SJSA1 (cell line): Measurements from ENCODE around the gene PAGR1. TPM values are rescaled to one million over a fixed set of nuclear protein-coding genes. Genes with fewer than 3 reads are reported as not detected.
"Not testable (repeated sequence)": the region's sequence is repeated elsewhere in the genome, so short reads cannot be mapped to it uniquely, and the experiment has no call there.

Source experiments
- DNase-seq, 2 experiments: peaks; one replicate each; pipeline ENCODE4 v3.0.0-alpha.2; 2015 to 2020; ENCODE audit warnings: low spot score in 2 of 2, low read depth in 1 of 2
- H3K27ac ChIP-seq: fragments of 250-450 bp; sonication (Bioruptor Pico); 2 replicates; pipeline ENCODE4 v1.5.1; 2020; ENCODE audit warnings: mild to moderate bottlenecking, moderate library complexity
- H3K27me3 ChIP-seq: fragments of 250-450 bp; sonication (Bioruptor Pico); replicated peaks from 2 replicates; pipeline ENCODE4 v1.5.1; 2020; ENCODE audit warnings: mild to moderate bottlenecking, moderate library complexity
- H3K36me3 ChIP-seq: fragments of 250-450 bp; sonication (Bioruptor Pico); 2 replicates; pipeline ENCODE4 v1.5.1; 2020; ENCODE audit warnings: mild to moderate bottlenecking
- H3K4me1 ChIP-seq: fragments of 250-450 bp; sonication (Bioruptor Pico); replicated peaks from 2 replicates; pipeline ENCODE4 v1.6.1; 2021; ENCODE audit warnings: mild to moderate bottlenecking
- H3K4me3 ChIP-seq: fragments of 250-450 bp; sonication (Bioruptor Pico); 2 replicates; pipeline ENCODE4 v1.5.1; 2020; ENCODE audit warnings: mild to moderate bottlenecking
- H3K9me3 ChIP-seq: fragments of 250-450 bp; sonication (Bioruptor Pico); replicated peaks from 2 replicates; pipeline ENCODE4 v1.5.1; 2020; ENCODE audit warnings: mild to moderate bottlenecking
- total RNA-seq: library from RNA; depleted of rRNA; stranded (reverse); fragments of >200 nt; shearing (Covaris generic); gene quantifications from 2 replicates; pipeline ENCODE4 v1.2.3, GENCODE V29; 2014; rRNA removed

PAGR1 gene
- total RNA-seq, 1 experiment from 2014 or later = 39.3 TPM

DNA sequence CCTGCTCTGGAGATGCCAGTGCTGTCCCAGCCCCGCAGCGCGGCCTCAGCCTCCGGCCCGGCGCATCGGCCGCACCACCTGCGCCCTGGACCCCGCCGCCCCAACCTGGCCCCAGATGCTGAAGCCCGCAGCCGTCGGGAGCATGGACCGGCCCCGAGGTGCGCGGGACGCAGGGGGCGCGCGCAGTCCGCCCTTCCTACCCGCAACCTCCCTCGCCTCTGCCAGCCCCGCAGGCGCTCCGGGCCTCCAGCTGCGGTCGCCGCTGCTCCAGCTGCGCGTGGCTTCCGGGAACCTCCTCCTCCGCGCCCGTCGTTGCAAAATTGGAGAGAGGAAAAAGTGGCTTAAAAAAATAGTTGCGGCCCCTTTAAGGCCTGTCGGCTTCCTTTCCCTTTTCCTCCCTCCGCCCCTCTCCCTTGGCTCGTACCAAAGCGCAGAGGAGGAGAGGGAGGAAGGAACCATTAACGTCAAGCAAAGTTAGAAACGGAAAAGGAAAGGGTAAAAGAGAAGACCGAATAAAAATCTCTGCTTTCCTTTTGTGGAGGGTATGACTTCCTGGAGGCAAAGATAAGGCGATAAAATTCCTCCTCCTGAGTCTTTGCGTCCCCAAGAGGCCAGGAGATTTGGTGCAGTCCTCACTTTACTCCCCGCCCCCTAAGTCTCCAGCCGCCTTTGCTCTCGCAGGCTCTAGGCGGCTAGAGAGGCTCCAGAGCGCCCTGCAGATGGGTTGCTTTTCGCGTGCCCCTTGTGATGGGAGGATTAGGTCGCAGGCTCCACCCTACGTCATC is 47.1 kb downstream of the PAGR1 start, which contains the start of gene CDIPT:
Gene CDIPT (minus strand): TSS at position 343 of the 785 bp plus-strand sequence. CDS start 369 bp downstream, outside the sequence.
- H3K27me3 ChIP-seq = no peaks in the 10 kb centered on the region
- DNase-seq = peak; percentile 96 to 99
- peaks cover 9% of the 10 kb centered on the region; the same call in 1 of the 2 replicates for H3K4me1 ChIP-seq
- no peaks in the 10 kb centered on the region for H3K9me3 ChIP-seq
- peak within 1 kb of the TSS; percentile 70 for H3K4me3 ChIP-seq
- peak within 1 kb of the TSS; percentile 97 for H3K27ac ChIP-seq
- peaks cover 33% of the 10 kb centered on the region for H3K36me3 ChIP-seq

DNA sequence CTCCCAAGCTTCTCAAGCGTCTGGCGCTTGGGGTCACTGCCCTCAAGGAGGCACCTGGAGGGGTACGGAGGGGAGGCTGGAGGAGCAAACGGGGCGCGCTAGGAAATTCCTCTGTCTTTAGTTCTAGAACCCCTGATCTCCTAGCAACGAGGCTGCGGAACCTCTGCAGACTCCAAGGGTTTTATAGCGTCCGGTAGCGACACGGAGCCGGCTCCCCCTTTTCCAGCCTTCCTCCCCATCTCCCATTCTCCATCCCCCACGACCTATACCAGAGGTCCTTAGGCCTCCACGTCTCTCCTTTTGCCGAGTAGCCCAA is 47.7 kb downstream of the PAGR1 start:
- Histone ChIP-seq H3K4me3 (peak overlapping the region; percentile 70), H3K27ac (no peak overlapping the region), H3K27me3 (no peaks in the 10 kb centered on the region), H3K36me3 (peaks cover 29% of the 10 kb centered on the region), H3K4me1 (peaks cover 9% of the 10 kb centered on the region; the same call in 1 of the 2 replicates), H3K9me3 (no peaks in the 10 kb centered on the region)
- DNase-seq = no peak

GRCh38 chr16:29864205-29864604 is 48.3 kb downstream of the PAGR1 start:
- H3K27ac ChIP-seq = no peak overlapping the region
- no peaks in the 10 kb centered on the region for H3K9me3 ChIP-seq
- no peak for DNase-seq
- peaks cover 9% of the 10 kb centered on the region; the same call in 1 of the 2 replicates for H3K4me1 ChIP-seq
- peaks cover 23% of the 10 kb centered on the region for H3K36me3 ChIP-seq
- H3K27me3 ChIP-seq = no peaks in the 10 kb centered on the region
- H3K4me3 ChIP-seq = no peak overlapping the region

- Histone ChIP-seq H3K27ac (no peak overlapping the region), H3K9me3 (no peaks in the 10 kb centered on the region), H3K36me3 (no peaks in the 10 kb centered on the region), H3K4me3 (no peak overlapping the region), H3K27me3 (no peaks in the 10 kb centered on the region), H3K4me1 (peaks cover 3% of the 10 kb centered on the region; the same call in 1 of the 2 replicates)
- DNase-seq = no peak
These were observed 52.6 kb downstream of the PAGR1 start for GRCh38 chr16:29868396-29869009.

GRCh38 chr16:29869067-29869466 is 53.1 kb downstream of the PAGR1 start:
- not testable (repeated sequence) for H3K9me3 ChIP-seq, H3K4me1 ChIP-seq, H3K4me3 ChIP-seq, DNase-seq, H3K36me3 ChIP-seq, H3K27me3 ChIP-seq, H3K27ac ChIP-seq

Other genes starting within 250 kb of the PAGR1 start
- gene SPN, start 152.9 kb upstream of the PAGR1 start, total RNA-seq = not detected in 2 replicates
- gene QPRT, start 137.0 kb upstream of the PAGR1 start, total RNA-seq = 0.13 and 1.9 TPM in 2 replicates
- gene C16orf54, start 70.2 kb upstream of the PAGR1 start, total RNA-seq = not detected in 2 replicates
- gene ZG16, start 37.9 kb upstream of the PAGR1 start, total RNA-seq = not detected in 2 replicates
- 95.3 and 137 TPM in 2 replicates for gene KIF22, start 25.4 kb upstream of the PAGR1 start, total RNA-seq
- 237 and 331 TPM in 2 replicates for gene MAZ, start 9.6 kb upstream of the PAGR1 start, total RNA-seq
- gene PRRT2, start 4.0 kb upstream of the PAGR1 start, total RNA-seq = 0.11 TPM in 1 of 2 replicates, not detected in the other
- gene MVP, start 4.3 kb downstream of the PAGR1 start, total RNA-seq = 138 and 149 TPM in 2 replicates
- gene CDIPT, start 47.1 kb downstream of the PAGR1 start, total RNA-seq = 59.9 and 71.6 TPM in 2 replicates
- gene SEZ6L2, start 83.4 kb downstream of the PAGR1 start, total RNA-seq = 13.2 and 13.8 TPM in 2 replicates
- gene ASPHD1, start 84.3 kb downstream of the PAGR1 start, total RNA-seq = 3.7 and 8.8 TPM in 2 replicates
- 10.2 and 43.8 TPM in 2 replicates for gene KCTD13, start 110.1 kb downstream of the PAGR1 start, total RNA-seq
- gene TMEM219, start 145.9 kb downstream of the PAGR1 start, total RNA-seq = 86.2 and 143 TPM in 2 replicates
- gene TAOK2, start 157.7 kb downstream of the PAGR1 start, total RNA-seq = 55.7 and 65.8 TPM in 2 replicates
- 20.3 and 28.0 TPM in 2 replicates for gene HIRIP3, start 179.5 kb downstream of the PAGR1 start, total RNA-seq
- 92.7 and 93.4 TPM in 2 replicates for gene INO80E, start 180.1 kb downstream of the PAGR1 start, total RNA-seq
- not detected in 2 replicates for gene DOC2A, start 194.9 kb downstream of the PAGR1 start, total RNA-seq
- gene C16orf92, start 207.0 kb downstream of the PAGR1 start, total RNA-seq = not detected in 2 replicates
- gene TLCD3B, start 215.1 kb downstream of the PAGR1 start, total RNA-seq = 0.55 and 3.1 TPM in 2 replicates
- gene ALDOA, start 249.6 kb downstream of the PAGR1 start, total RNA-seq = 758 and 762 TPM in 2 replicates